ENCODE measurements around the gene NAA60.
A peak's percentile ranks its signal among the peaks of the same experiment; 100 is the strongest.

Gene NAA60

DNA sequence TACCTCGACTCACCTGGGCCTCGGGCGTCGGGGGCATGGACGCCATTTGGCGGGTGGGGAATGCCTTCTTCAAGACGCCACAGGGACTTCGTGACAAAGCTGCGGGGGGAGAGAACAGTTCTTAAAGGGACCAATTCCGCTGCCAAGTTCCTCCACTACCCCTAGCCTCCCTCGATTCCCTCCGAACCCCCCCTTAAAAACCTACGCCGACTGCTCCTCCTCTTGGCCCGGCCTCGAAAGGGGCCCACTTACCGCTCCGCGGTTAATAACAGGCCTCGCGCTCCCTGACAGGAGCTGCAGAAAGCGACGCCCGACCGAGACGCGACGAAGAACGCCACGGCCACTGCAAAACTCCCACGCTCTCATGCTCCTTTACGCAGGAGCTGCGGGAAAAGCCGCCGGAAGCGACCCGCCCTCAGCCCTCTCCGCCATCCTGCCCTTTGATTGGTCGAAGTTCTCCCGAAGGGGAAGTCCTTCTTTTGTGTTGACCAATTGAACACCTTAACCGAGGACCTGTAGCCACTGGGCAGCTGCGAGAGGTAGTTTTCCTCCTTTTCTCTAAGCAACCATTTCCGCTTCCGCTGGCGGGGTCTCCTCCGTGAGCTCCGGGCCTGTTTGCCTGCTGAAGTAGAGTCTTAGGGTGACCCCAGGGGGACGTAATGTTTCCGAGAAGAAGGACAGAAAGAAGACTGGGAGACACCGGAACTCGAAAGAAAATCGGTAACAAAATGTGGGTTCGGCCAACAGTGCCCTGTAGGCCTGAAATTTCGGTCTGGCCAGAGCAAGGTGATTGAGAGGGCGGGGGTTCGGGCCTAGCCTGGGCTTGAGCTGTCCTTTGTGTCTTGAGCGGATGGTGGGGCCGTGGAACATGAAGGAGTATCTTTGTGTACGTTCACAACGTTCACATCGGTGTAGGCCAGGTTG is at the start of gene NAA60, which contains the start of gene ZNF597:
NAA60 (plus strand) TSS at position 573 of the 924 bp plus-strand sequence. CDS start 32,548 bp downstream, outside the sequence.
ZNF597 (minus strand) TSS at position 397 of the 924 bp plus-strand sequence; CDS start at position 46, 351 bp downstream.
- DNase-seq: no peak

GRCh38 chr16:3400446-3400778 is 43.1 kb upstream of the NAA60 start:
- no peak for DNase-seq

GRCh38 chr16:3400779-3401688 is 42.4 kb upstream of the NAA60 start, which contains the start of the genes ZNF174 and ZSCAN32:
Gene ZNF174 (plus strand): TSS chr16:3401215. CDS start chr16:3402005, 790 bp downstream.
Gene ZSCAN32 (minus strand): TSS chr16:3401004. CDS start chr16:3397557, 3,447 bp downstream.
- DNase-seq: peak; percentile 63

DNA sequence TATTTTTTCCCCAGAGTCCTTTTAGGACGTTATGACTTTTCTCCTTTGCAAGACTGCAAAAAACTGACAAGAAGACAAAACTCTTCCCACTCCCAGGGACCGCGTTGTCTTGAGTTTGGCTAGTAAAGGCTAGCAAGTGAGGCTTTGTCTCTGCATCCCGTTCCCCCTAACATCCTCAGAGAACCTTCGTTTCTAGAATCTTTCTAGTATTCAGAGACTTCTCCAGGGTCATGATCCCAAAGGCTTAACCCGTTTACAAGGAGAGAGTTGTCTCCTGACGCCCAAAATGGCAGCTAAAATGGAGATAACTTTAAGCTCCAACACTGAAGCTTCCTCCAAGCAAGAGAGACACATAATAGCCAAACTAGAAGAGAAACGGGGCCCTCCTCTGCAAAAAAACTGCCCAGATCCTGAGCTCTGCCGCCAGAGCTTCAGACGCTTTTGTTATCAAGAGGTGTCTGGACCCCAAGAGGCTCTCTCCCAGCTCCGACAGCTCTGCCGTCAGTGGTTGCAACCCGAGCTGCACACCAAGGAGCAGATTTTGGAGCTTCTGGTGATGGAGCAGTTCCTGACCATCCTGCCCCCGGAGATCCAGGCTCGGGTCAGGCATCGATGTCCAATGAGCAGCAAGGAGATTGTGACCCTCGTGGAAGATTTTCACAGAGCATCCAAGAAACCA is 41.6 kb upstream of the NAA60 start:
- DNase-seq: no peak

DNA sequence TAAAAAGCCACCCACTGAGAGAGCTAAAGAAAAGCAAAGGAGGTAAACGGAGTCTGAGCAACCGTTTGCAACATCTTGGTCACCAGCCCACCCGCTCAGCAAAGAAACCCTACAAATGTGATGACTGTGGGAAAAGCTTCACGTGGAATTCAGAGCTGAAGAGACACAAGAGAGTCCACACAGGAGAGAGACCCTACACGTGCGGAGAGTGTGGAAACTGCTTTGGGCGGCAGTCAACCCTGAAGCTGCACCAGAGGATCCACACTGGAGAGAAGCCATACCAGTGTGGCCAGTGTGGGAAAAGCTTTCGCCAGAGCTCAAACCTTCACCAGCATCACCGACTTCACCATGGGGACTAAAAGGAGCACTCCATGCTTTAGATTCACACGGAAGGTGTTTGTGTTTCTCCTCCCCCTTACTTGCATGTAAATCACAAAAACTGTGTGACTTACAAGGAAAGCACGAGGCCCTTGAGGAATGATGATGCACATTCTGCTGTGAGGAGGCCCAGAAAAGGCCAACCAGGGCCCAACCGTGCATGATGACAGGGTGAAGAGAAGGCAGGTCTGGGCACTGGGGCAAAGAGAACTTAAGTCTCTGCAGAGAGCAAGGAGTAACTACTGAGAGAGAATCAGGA is 34.8 kb upstream of the NAA60 start:
- DNase-seq: no peak

GRCh38 chr16:3413730-3414379 is 29.6 kb upstream of the NAA60 start:
- no peak for DNase-seq

GRCh38 chr16:3431779-3432219 is 11.7 kb upstream of the NAA60 start:
- DNase-seq: no peak

DNA sequence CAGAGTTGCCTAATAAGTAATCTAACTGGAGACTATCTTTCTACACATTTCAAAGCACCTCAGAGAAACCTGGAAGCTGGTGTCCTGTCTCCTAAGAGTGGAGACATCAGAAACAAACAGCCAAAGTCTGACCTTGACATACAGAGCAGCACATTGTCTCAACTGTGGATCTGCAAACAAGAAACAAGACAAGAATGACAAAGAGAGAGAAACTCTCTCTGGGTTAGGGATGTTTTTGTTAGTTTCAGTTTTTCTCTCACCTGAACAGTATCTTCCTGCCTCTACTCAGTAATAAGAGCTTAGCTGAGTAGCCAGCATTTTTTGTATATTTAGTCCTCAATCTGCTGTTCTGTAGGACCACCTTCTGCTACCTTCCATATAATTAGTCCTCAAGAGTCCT is 9.1 kb upstream of the NAA60 start:
- DNase-seq: no peak

GRCh38 chr16:3439637-3440036 is 3.8 kb upstream of the NAA60 start:
- no peak for DNase-seq

GRCh38 chr16:3444032-3444388 is 530 bp downstream of the NAA60 start:
- no peak for DNase-seq

DNA sequence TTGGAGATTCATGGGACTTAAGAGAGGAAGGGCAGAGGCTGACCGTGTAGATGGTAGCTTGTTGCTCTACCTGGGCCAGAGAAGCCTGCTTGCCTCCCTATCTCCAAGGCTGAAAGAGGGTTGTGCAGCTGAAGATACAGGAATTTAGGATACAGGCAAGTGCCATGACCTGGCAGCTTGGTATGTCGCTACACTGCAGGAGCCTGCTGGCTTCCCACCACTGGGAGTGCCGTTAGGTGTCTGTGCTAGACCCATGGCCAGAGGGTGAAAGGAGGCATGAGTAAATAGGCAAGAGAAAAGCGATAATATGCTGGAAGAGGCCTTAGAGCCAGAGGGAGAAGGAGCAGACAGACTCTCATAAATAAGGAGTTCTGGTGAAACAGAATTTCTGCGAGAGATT is 10.6 kb downstream of the NAA60 start:
- no peak for DNase-seq

DNA sequence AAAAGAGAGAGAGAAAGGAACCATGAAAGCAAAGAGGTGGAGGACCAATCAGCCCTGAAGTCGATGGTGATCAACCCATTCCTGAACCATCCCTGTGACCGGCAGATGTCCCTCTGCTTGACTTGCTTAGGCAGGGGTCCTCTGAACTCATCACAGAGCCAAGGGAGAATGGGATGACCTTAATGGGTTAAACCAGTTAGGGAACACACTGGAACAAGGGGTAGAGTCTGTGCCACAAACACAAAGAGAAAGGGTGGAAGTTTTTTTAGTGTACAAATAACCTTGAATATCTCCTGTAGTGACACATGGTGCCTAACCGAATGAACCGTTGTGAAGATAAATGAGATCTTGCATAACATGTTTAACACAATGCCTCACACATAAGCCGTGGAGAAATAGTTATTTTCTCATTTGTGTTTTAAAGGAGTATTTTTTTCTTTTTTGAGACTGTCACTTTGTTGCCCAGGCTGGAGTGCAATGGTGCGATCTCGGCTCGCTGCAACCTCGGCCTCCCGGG is 11.2 kb downstream of the NAA60 start:
- no peak for DNase-seq

GRCh38 chr16:3457434-3458252 is 14.2 kb downstream of the NAA60 start:
- DNase-seq: peak; percentile 58

GRCh38 chr16:3458278-3458851 is 14.9 kb downstream of the NAA60 start:
- DNase-seq: no peak

GRCh38 chr16:3458852-3459361 is 15.4 kb downstream of the NAA60 start:
- no peak for DNase-seq

GRCh38 chr16:3459401-3460090 is 16.1 kb downstream of the NAA60 start:
- no peak for DNase-seq

DNA sequence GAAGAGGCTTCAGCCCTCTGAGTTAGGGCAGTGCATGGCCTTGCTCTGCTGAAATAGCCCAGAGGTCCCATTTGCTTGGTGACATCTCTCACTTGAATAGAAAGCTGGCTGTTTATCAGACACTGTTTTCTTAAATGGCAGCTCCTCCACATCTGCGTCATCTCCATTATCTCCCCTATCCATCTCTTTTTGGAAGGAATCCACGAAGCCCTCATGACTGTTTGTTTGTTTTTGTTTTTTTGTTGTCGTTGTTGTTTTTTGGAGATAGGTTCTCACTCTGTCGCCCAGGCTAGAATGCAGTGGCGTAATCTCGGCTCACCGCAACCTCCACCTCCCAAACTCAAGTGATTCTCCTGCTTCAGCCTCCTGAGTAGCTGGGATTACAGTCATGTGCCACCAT is 16.6 kb downstream of the NAA60 start:
- no peak for DNase-seq

DNA sequence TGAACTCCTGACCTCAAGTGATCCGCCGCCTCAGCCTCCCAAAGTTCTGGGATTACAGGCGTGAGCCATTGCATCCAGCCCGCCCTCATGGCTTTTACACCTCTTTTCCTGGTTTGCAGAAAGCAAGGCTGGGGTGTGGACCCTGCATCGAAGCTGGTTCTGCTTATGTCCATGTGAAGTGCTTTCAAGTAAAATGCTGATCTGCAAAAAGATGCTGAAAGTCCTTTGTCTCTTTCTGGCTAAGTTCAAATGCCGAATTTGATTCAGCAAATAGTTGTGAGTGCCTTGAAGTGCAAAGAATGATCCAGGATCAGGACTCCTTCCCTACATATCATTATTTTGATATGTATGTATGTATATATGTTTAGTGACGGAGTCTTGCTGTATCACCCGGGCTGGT is 17.1 kb downstream of the NAA60 start:
- DNase-seq: no peak

- no peak for DNase-seq
These were observed 17.7 kb downstream of the NAA60 start for GRCh38 chr16:3461151-3461550.
